Spleen (tissue), 11 donors: ENCODE results near the gene CNTNAP5. TPM values are rescaled to one million over a fixed set of nuclear protein-coding genes. Genes with fewer than 3 reads are reported as not detected.

Source experiments
- DNase-seq: peaks from one replicate; pipeline ENCODE4 v3.0.0-alpha.2; 2020
- H3K27ac ChIP-seq, 8 donors: fragments of 200-600 bp; sonication (generic) in 7 of 8; 1 replicate in 4 of 8; 2 replicates in 4 of 8; pipeline versions ENCODE4 v1.5.0 to v1.8.0; 2016 to 2021; ENCODE audit warnings: inconsistent platforms in 4 of 8, mild to moderate bottlenecking in 4 of 8, moderate library complexity in 1 of 8
- H3K27me3 ChIP-seq, 7 donors: fragments of 200-600 bp; sonication (generic) in 6 of 7; replicated peaks in 1 of 7; 1 replicate in 4 of 7; 2 replicates in 3 of 7; pipeline versions ENCODE4 v1.5.0 to v1.8.0; 2016 to 2021; ENCODE audit warnings: inconsistent platforms in 3 of 7, mild to moderate bottlenecking in 1 of 7
- H3K36me3 ChIP-seq, 6 donors: fragments of 200-600 bp; sonication (generic) in 5 of 6; 1 replicate in 4 of 6; 2 replicates in 2 of 6; pipeline versions ENCODE4 v1.5.0 to v1.8.0; 2016 to 2021; ENCODE audit warnings: inconsistent platforms in 2 of 6
- H3K4me1 ChIP-seq, 6 donors: fragments of 200-600 bp; sonication (generic) in 5 of 6; 1 replicate in 3 of 6; 2 replicates in 3 of 6; pipeline versions ENCODE4 v1.5.0 to v1.8.0; 2016 to 2021; ENCODE audit warnings: inconsistent platforms in 3 of 6
- H3K4me3 ChIP-seq, 8 donors: fragments of 200-600 bp; sonication (generic) in 7 of 8; 1 replicate in 4 of 8; 2 replicates in 4 of 8; pipeline versions ENCODE4 v1.5.0 to v1.8.0; 2016 to 2021; ENCODE audit warnings: inconsistent platforms in 4 of 8, mild to moderate bottlenecking in 4 of 8, moderate library complexity in 2 of 8
- H3K9me3 ChIP-seq, 8 donors: fragments of 200-600 bp; sonication (generic) in 7 of 8; 1 replicate in 4 of 8; 2 replicates in 4 of 8; pipeline versions ENCODE4 v1.5.0 to v1.8.0; 2016 to 2021; ENCODE audit warnings: inconsistent platforms in 4 of 8
- CTCF ChIP-seq, 11 experiments: fragments of 200-600 bp in 7 of 11; fragments of 450-650 bp in 4 of 11; sonication (generic) in 4 of 11; IDR thresholded peaks in 8 of 11; conservative IDR thresholded peaks in 3 of 11; 1 replicate in 7 of 11; 2 replicates in 4 of 11; pipeline versions ENCODE4 v1.4.0 to v1.8.0; 2016 to 2021; ENCODE audit warnings: antibody characterized with exemption in 11 of 11, inconsistent platforms in 4 of 11, mild to moderate bottlenecking in 1 of 11
- POLR2A ChIP-seq, 3 donors: fragments of 450-650 bp; IDR thresholded peaks; one replicate each; pipeline ENCODE4 v1.5.1; 2017; ENCODE audit warnings: antibody characterized with exemption in 3 of 3, mild to moderate bottlenecking in 1 of 3
- POLR2AphosphoS5 ChIP-seq, 3 donors: sonication (generic); formaldehyde crosslinking; IDR thresholded peaks; one replicate each; pipeline ENCODE4 v1.5.1; 2017; ENCODE audit warnings: antibody characterized with exemption in 3 of 3
- WGBS, 5 donors: extraction: QIAGEN DNeasy Blood & Tissue Kit in 3 of 5; methylation state at CpG; one replicate each; pipeline versions ENCODE4 v1.1.5 to v1.1.7; 2013 to 2018; 5-methylcytosine and 5-hydroxymethylcytosine counted together
- intact Hi-C: fragments of 100-400 bp; cut with DNase I; formaldehyde crosslinking; loops from one replicate; pipeline ENCODE4 v1.15.0; 2023; ENCODE audit warnings: low total_unique reads
- polyA plus RNA-seq, 3 donors: library from polyadenylated mRNA; stranded (reverse); fragments of 200-250 nt; gene quantifications; one replicate each; pipeline ENCODE4 v1.2.1, GENCODE V29; 2013
- total RNA-seq, 7 donors: library from RNA; depleted of rRNA in 3 of 7; stranded (reverse); fragments of >200 nt in 3 of 7; fragmentation: NEBNext Ultra II Directional in 4 of 7; extraction: Animal tissue kit (Norgen Biotek cat#: 25700) in 4 of 7; gene quantifications; one replicate each; pipeline versions ENCODE4 v1.1.0 to v1.2.1, GENCODE V29; 2016 to 2021
- donor health status: healthy with polysubstance abuse.
- donor health status: DM: no; HTN: no; CAD: no; lungs with moderate emphysema.
- donor health status: DM: no; HTN: no; CAD: no.
- donor health status: Bipolar disorder and iron deficiency.
- donor health status: healthy.
- donor health status: DM: no; HTN: no; CAD: no.
- donor health status: DM: yes; HTN: yes; CAD: no.

Gene CNTNAP5
- total and polyA plus RNA-seq, 10 donors: 0.18 TPM; not detected in 9

- H3K36me3 ChIP-seq: no peaks in the 10 kb centered on the region
- intact Hi-C loops: no loop called here
- peaks cover 0 to 22% (median 0%) of the 10 kb centered on the region in 8 donors for H3K9me3 ChIP-seq
- H3K4me1 ChIP-seq: no peaks in the 10 kb centered on the region
- no peak for DNase-seq
- WGBS, 5 donors: 84 to 92% (median 85%) methylated on average over 5 of the region's 5 CpGs
- no peaks in the 10 kb centered on the region for H3K27me3 ChIP-seq
- no peak overlapping the region for H3K4me3 ChIP-seq
- no peak overlapping the region for H3K27ac ChIP-seq
- TF ChIP-seq POLR2A (IDR thresholded peaks at IDR 0.05) (no peak), POLR2AphosphoS5 (IDR thresholded peaks at IDR 0.05) (no peak), CTCF (IDR thresholded peaks at IDR 0.05 in 8 of 11, conservative IDR thresholded peaks at IDR 0.05 in 3 of 11) (no peak)
These were observed 600.5 kb downstream of the CNTNAP5 start for GRCh38 chr2:124625561-124625960.

GRCh38 chr2:124626993-124627392, 601.9 kb downstream of the CNTNAP5 start:
- intact Hi-C loops: no loop called here
- Histone ChIP-seq H3K27ac (no peak overlapping the region), H3K4me3 (no peak overlapping the region), H3K36me3 (no peaks in the 10 kb centered on the region), H3K27me3 (no peaks in the 10 kb centered on the region), H3K9me3 (peaks cover 0 to 24% (median 6%) of the 10 kb centered on the region in 8 donors), H3K4me1 (no peaks in the 10 kb centered on the region)
- no peak for DNase-seq
- no peak for TF ChIP-seq CTCF (IDR thresholded peaks at IDR 0.05 in 8 of 11, conservative IDR thresholded peaks at IDR 0.05 in 3 of 11)
- no peak for TF ChIP-seq POLR2A (IDR thresholded peaks at IDR 0.05)
- TF ChIP-seq POLR2AphosphoS5 (IDR thresholded peaks at IDR 0.05): no peak
- 77 to 95% (median 88%) methylated on average over 2 to 5 of the region's 5 CpGs for WGBS, 5 donors

- Histone ChIP-seq H3K27me3 (no peaks in the 10 kb centered on the region), H3K36me3 (no peaks in the 10 kb centered on the region), H3K9me3 (peaks cover 0 to 40% (median 16%) of the 10 kb centered on the region in 8 donors), H3K4me1 (no peaks in the 10 kb centered on the region), H3K27ac (no peak overlapping the region), H3K4me3 (no peak overlapping the region)
- intact Hi-C loops: no loop called here
- DNase-seq: no peak
- no peak for TF ChIP-seq POLR2A (IDR thresholded peaks at IDR 0.05)
- no peak for TF ChIP-seq POLR2AphosphoS5 (IDR thresholded peaks at IDR 0.05)
- no peak for TF ChIP-seq CTCF (IDR thresholded peaks at IDR 0.05 in 8 of 11, conservative IDR thresholded peaks at IDR 0.05 in 3 of 11)
- 63 to 83% (median 79%) methylated on average over 2 of the region's 2 CpGs for WGBS, 5 donors
These were observed 608.7 kb downstream of the CNTNAP5 start for GRCh38 chr2:124633812-124634211.

GRCh38 chr2:124639524-124639923, 614.4 kb downstream of the CNTNAP5 start:
- Histone ChIP-seq H3K27ac (no peak overlapping the region), H3K27me3 (no peaks in the 10 kb centered on the region), H3K4me1 (no peaks in the 10 kb centered on the region), H3K9me3 (peaks cover 0 to 15% (median 4%) of the 10 kb centered on the region in 8 donors), H3K4me3 (no peak overlapping the region), H3K36me3 (no peaks in the 10 kb centered on the region)
- 57 to 72% (median 63%) methylated on average over 1 of the region's 1 CpG for WGBS, 5 donors
- DNase-seq: no peak
- intact Hi-C loops: no loop called here
- TF ChIP-seq POLR2AphosphoS5 (IDR thresholded peaks at IDR 0.05): no peak
- no peak for TF ChIP-seq CTCF (IDR thresholded peaks at IDR 0.05 in 8 of 11, conservative IDR thresholded peaks at IDR 0.05 in 3 of 11)
- TF ChIP-seq POLR2A (IDR thresholded peaks at IDR 0.05): no peak
